Liver (tissue), 9 donors: ENCODE measurements around the gene TUBB1. TPM values are rescaled to one million over a fixed set of nuclear protein-coding genes. Genes with fewer than 3 reads are reported as not detected.

Experiments
- DNase-seq: peaks from one replicate; pipeline ENCODE4 v3.0.0-alpha.2; 2017; ENCODE audit warnings: low spot score
- H3K27ac ChIP-seq, 2 donors: one replicate each; pipeline ENCODE4 v1.7.0; 2013; ENCODE audit warnings: inconsistent platforms in 2 of 2, low read length in 2 of 2, control low read depth in 1 of 2, low read depth in 1 of 2, mild to moderate bottlenecking in 1 of 2
- H3K27me3 ChIP-seq, 4 donors: one replicate each; pipeline versions ENCODE4 v1.6.1 to v1.7.0; 2013; ENCODE audit warnings: low read length in 3 of 4, inconsistent platforms in 1 of 4, mild to moderate bottlenecking in 1 of 4, moderate library complexity in 1 of 4; ENCODE audit not compliant: control insufficient read depth in 4 of 4, insufficient read depth in 4 of 4
- H3K36me3 ChIP-seq, 4 donors: one replicate each; pipeline versions ENCODE4 v1.6.1 to v1.7.0; 2013; ENCODE audit warnings: low read length in 3 of 4, mild to moderate bottlenecking in 3 of 4, low read depth in 1 of 4, moderate library complexity in 1 of 4; ENCODE audit not compliant: control insufficient read depth in 4 of 4, insufficient read depth in 3 of 4
- H3K4me1 ChIP-seq, 4 donors: one replicate each; pipeline versions ENCODE4 v1.6.1 to v1.7.0; 2013; ENCODE audit warnings: low read length in 3 of 4, mild to moderate bottlenecking in 3 of 4, moderate library complexity in 1 of 4; ENCODE audit not compliant: control insufficient read depth in 4 of 4, insufficient read depth in 4 of 4
- H3K4me3 ChIP-seq, 3 donors: one replicate each; pipeline versions ENCODE4 v1.6.1 to v1.7.0; 2013; ENCODE audit warnings: low read length in 3 of 3, control low read depth in 1 of 3, low read depth in 1 of 3, mild to moderate bottlenecking in 1 of 3
- H3K9ac ChIP-seq, 2 donors: one replicate each; pipeline ENCODE4 v1.7.0; 2013; ENCODE audit warnings: low read length in 2 of 2, mild to moderate bottlenecking in 2 of 2, moderate library complexity in 2 of 2, control low read depth in 1 of 2, low read depth in 1 of 2
- H3K9me3 ChIP-seq, 4 donors: one replicate each; pipeline versions ENCODE4 v1.6.1 to v1.7.0; 2013; ENCODE audit warnings: low read length in 3 of 4; ENCODE audit not compliant: control insufficient read depth in 4 of 4
- EGR1 ChIP-seq, 2 donors: IDR thresholded peaks; 2 replicates each; pipeline ENCODE4 v1.6.1; 2016 to 2018; ENCODE audit warnings: antibody characterized with exemption in 2 of 2, low read depth in 2 of 2
- FOXA1 ChIP-seq: IDR thresholded peaks from 2 replicates; pipeline ENCODE4 v1.6.1; 2016; ENCODE audit warnings: antibody characterized with exemption
- FOXA2 ChIP-seq: IDR thresholded peaks from 2 replicates; pipeline ENCODE4 v1.6.1; 2016; ENCODE audit warnings: antibody characterized with exemption
- GABPA ChIP-seq, 2 donors: IDR thresholded peaks in 1 of 2; conservative IDR thresholded peaks in 1 of 2; 2 replicates each; pipeline ENCODE4 v1.6.1; 2016; ENCODE audit warnings: antibody characterized with exemption in 2 of 2, mild to moderate bottlenecking in 1 of 2, moderate library complexity in 1 of 2
- HNF4A ChIP-seq, 2 donors: conservative IDR thresholded peaks; 2 replicates each; pipeline ENCODE4 v1.6.1; 2016; ENCODE audit warnings: antibody characterized with exemption in 2 of 2, mild to moderate bottlenecking in 2 of 2
- HNF4G ChIP-seq: IDR thresholded peaks from 2 replicates; pipeline ENCODE4 v1.6.1; 2016; ENCODE audit warnings: antibody characterized with exemption
- JUND ChIP-seq, 2 donors: IDR thresholded peaks; 2 replicates each; pipeline ENCODE4 v1.6.1; 2016; ENCODE audit warnings: antibody characterized with exemption in 2 of 2
- NR2F2 ChIP-seq: IDR thresholded peaks from 2 replicates; pipeline ENCODE4 v1.6.1; 2016; ENCODE audit warnings: antibody characterized with exemption
- RAD21 ChIP-seq, 2 donors: IDR thresholded peaks; 2 replicates each; pipeline ENCODE4 v1.6.1; 2016; ENCODE audit warnings: antibody characterized with exemption in 2 of 2, mild to moderate bottlenecking in 2 of 2
- RXRA ChIP-seq, 2 donors: IDR thresholded peaks; 2 replicates each; pipeline ENCODE4 v1.6.1; 2017 to 2018; ENCODE audit warnings: antibody characterized with exemption in 2 of 2, mild to moderate bottlenecking in 1 of 2
- SP1 ChIP-seq: IDR thresholded peaks from 2 replicates; pipeline ENCODE4 v1.6.1; 2018; ENCODE audit warnings: antibody characterized with exemption, mild to moderate bottlenecking
- TAF1 ChIP-seq: conservative IDR thresholded peaks from 2 replicates; pipeline ENCODE4 v1.6.1; 2016; ENCODE audit warnings: antibody characterized with exemption, mild to moderate bottlenecking
- YY1 ChIP-seq: IDR thresholded peaks from 2 replicates; pipeline ENCODE4 v1.6.1; 2016; ENCODE audit warnings: antibody characterized with exemption, mild to moderate bottlenecking
- WGBS: extraction: QIAGEN DNeasy Blood & Tissue Kit; methylation state at CpG from one replicate; pipeline ENCODE4 v1.1.7; 2013; 5-methylcytosine and 5-hydroxymethylcytosine counted together
- polyA plus RNA-seq, 2 donors: library from polyadenylated mRNA; stranded (reverse) in 1 of 2; unstranded in 1 of 2; fragments of 200-250 nt in 1 of 2; fragments of >200 nt in 1 of 2; fragmentation: Nextera tagmentation in 1 of 2; extraction: Ambion mirVana in 1 of 2; gene quantifications; one replicate each; pipeline versions ENCODE4 v1.2.1 to v1.2.3, GENCODE V29; 2013 to 2015
- total RNA-seq, 2 donors: library from RNA; depleted of rRNA; stranded (reverse); fragments of >200 nt; gene quantifications; one replicate each; pipeline ENCODE4 v1.2.3, GENCODE V29; 2014
- TF ChIP-seq, protein P1 (sequence below): IDR thresholded peaks from 2 replicates; pipeline ENCODE4 v1.6.1; 2016; ENCODE audit warnings: antibody characterized with exemption
- TF ChIP-seq, protein P2 (sequence below): IDR thresholded peaks from 2 replicates; pipeline ENCODE4 v1.6.1; 2016; ENCODE audit warnings: antibody characterized with exemption
- TF ChIP-seq, protein P3 (sequence below): IDR thresholded peaks from 2 replicates; pipeline ENCODE4 v1.6.1; 2016; ENCODE audit warnings: antibody characterized with exemption
- TF ChIP-seq, protein P4 (sequence below): fragments of 150-350 bp; IDR thresholded peaks from 2 replicates; pipeline ENCODE4 v1.5.1; 2017; ENCODE audit warnings: improper control_type of control experiment, low read depth, low read length; ENCODE audit not compliant: missing input control
- TF ChIP-seq, protein P5 (sequence below): IDR thresholded peaks from 2 replicates; pipeline ENCODE4 v1.6.1; 2016; ENCODE audit warnings: antibody characterized with exemption, mild to moderate bottlenecking
- donor health status: healthy.
- donor health status: healthy.
- donor health status: healthy.
- donor health status: healthy.
- donor health status: healthy.

TUBB1 gene
- total and polyA plus RNA-seq, 4 donors, result 0.17 to 59.5 (median 0.24) TPM

DNA sequence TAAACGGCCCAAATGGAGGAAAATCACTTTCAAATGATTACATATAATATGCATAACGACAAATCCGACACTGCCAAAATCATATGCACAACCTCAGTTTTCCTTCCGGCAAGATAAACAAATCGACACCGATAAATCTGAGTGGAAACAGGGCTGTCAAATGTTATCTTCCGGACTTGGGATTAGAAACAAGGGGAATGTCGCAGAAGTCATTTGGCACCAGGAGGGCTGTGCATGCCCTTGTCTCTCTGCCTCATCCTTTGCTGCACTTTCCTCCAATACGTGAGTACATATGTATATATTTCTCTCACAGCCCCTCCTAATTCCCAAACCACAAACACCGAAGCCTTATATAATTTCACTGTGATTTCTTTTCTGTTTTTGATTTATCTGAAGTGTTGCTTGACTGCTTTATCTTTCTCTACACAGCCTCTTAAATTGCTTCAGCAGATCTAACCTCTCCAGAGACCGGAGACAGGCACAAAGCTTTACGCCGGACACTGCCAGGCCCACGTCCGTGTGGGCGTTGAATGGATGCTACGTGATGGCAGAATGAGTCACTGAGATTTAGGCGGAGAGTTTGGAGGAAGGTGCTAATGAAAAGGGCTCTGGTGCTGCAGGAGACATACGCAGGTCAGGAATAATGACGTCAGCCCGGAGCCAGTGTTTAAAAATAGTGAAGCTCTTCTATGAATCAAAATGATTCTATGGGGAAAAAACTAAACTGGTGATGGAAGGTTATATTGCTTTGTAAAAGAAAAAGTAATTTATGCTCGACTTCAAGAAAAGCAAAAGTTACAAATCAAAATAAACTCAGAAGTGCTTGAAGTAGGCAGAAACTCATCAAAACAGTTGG, 44.4 kb downstream of the TUBB1 start:
- no peak for TF ChIP-seq JUND (IDR thresholded peaks at IDR 0.05)
- TF ChIP-seq, protein P1, sequence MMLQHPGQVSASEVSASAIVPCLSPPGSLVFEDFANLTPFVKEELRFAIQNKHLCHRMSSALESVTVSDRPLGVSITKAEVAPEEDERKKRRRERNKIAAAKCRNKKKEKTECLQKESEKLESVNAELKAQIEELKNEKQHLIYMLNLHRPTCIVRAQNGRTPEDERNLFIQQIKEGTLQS, result no peak
- TF ChIP-seq NR2F2, result no peak
- TF ChIP-seq, protein P2, sequence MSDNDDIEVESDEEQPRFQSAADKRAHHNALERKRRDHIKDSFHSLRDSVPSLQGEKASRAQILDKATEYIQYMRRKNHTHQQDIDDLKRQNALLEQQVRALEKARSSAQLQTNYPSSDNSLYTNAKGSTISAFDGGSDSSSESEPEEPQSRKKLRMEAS, result no peak
- no peak for TF ChIP-seq HNF4G
- TF ChIP-seq, protein P3, sequence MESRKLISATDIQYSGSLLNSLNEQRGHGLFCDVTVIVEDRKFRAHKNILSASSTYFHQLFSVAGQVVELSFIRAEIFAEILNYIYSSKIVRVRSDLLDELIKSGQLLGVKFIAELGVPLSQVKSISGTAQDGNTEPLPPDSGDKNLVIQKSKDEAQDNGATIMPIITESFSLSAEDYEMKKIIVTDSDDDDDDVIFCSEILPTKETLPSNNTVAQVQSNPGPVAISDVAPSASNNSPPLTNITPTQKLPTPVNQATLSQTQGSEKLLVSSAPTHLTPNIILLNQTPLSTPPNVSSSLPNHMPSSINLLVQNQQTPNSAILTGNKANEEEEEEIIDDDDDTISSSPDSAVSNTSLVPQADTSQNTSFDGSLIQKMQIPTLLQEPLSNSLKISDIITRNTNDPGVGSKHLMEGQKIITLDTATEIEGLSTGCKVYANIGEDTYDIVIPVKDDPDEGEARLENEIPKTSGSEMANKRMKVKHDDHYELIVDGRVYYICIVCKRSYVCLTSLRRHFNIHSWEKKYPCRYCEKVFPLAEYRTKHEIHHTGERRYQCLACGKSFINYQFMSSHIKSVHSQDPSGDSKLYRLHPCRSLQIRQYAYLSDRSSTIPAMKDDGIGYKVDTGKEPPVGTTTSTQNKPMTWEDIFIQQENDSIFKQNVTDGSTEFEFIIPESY, result no peak
- no peak for TF ChIP-seq TAF1
- H3K4me3 ChIP-seq, result no peak overlapping the region
- no peaks in the 10 kb centered on the region for H3K9me3 ChIP-seq
- no peak overlapping the region for H3K27ac ChIP-seq
- no peaks in the 10 kb centered on the region for H3K36me3 ChIP-seq
- no peak for DNase-seq
- H3K27me3 ChIP-seq, result peaks cover 0 to 5% (median 0%) of the 10 kb centered on the region in 4 donors
- 60% methylated on average over 22 of the region's 22 CpGs for WGBS
- no peak overlapping the region for H3K9ac ChIP-seq
- H3K4me1 ChIP-seq, result no peaks in the 10 kb centered on the region

DNA sequence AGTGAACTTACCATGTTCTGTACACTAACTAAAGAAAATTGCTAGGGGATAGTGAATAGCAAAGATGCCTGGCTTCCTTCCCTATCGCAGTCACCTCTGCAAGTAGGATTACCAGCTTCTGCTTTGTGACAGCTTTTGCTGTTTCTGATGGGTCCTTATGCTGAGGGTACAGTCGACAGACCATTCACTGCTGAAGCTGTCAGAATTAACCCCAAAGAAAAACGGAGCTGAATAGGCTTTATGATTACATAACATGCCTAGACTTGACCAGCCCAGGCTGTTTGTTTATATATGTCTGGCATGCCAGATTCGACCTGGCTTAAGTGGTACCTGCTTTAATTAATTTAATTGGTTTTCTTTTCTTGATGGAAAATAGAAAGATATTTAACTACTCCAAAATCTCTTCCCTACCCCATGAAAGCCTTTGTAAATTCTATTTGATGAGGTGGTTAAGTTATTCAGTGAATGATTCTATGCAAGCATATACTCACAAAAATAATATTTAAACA, 45.0 kb downstream of the TUBB1 start:
- Histone ChIP-seq H3K4me1 (no peaks in the 10 kb centered on the region), H3K27me3 (peaks cover 0 to 5% (median 0%) of the 10 kb centered on the region in 4 donors), H3K9me3 (no peaks in the 10 kb centered on the region), H3K4me3 (no peak overlapping the region), H3K9ac (no peak overlapping the region), H3K27ac (no peak overlapping the region), H3K36me3 (no peaks in the 10 kb centered on the region)
- WGBS, result 49% methylated on average over 4 of the region's 4 CpGs
- no peak for TF ChIP-seq RAD21 (IDR thresholded peaks at IDR 0.05)
- no peak for TF ChIP-seq FOXA1
- TF ChIP-seq SP1, result no peak
- no peak for TF ChIP-seq NR2F2
- TF ChIP-seq, protein P2, result no peak
- TF ChIP-seq, protein P3, result no peak
- TF ChIP-seq EGR1 (IDR thresholded peaks at IDR 0.05; ENCODE audit: low read depth in 2 of 2), result no peak
- TF ChIP-seq GABPA (IDR thresholded peaks at IDR 0.05 in 1 of 2, conservative IDR thresholded peaks at IDR 0.05 in 1 of 2), result no peak
- no peak for TF ChIP-seq FOXA2
- no peak for TF ChIP-seq TAF1
- TF ChIP-seq, protein P1, result no peak
- TF ChIP-seq, protein P4, sequence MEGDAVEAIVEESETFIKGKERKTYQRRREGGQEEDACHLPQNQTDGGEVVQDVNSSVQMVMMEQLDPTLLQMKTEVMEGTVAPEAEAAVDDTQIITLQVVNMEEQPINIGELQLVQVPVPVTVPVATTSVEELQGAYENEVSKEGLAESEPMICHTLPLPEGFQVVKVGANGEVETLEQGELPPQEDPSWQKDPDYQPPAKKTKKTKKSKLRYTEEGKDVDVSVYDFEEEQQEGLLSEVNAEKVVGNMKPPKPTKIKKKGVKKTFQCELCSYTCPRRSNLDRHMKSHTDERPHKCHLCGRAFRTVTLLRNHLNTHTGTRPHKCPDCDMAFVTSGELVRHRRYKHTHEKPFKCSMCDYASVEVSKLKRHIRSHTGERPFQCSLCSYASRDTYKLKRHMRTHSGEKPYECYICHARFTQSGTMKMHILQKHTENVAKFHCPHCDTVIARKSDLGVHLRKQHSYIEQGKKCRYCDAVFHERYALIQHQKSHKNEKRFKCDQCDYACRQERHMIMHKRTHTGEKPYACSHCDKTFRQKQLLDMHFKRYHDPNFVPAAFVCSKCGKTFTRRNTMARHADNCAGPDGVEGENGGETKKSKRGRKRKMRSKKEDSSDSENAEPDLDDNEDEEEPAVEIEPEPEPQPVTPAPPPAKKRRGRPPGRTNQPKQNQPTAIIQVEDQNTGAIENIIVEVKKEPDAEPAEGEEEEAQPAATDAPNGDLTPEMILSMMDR, result no peak
- TF ChIP-seq RXRA (IDR thresholded peaks at IDR 0.05), result no peak
- TF ChIP-seq HNF4A (conservative IDR thresholded peaks at IDR 0.05), result no peak
- TF ChIP-seq YY1, result no peak
- TF ChIP-seq, protein P5, sequence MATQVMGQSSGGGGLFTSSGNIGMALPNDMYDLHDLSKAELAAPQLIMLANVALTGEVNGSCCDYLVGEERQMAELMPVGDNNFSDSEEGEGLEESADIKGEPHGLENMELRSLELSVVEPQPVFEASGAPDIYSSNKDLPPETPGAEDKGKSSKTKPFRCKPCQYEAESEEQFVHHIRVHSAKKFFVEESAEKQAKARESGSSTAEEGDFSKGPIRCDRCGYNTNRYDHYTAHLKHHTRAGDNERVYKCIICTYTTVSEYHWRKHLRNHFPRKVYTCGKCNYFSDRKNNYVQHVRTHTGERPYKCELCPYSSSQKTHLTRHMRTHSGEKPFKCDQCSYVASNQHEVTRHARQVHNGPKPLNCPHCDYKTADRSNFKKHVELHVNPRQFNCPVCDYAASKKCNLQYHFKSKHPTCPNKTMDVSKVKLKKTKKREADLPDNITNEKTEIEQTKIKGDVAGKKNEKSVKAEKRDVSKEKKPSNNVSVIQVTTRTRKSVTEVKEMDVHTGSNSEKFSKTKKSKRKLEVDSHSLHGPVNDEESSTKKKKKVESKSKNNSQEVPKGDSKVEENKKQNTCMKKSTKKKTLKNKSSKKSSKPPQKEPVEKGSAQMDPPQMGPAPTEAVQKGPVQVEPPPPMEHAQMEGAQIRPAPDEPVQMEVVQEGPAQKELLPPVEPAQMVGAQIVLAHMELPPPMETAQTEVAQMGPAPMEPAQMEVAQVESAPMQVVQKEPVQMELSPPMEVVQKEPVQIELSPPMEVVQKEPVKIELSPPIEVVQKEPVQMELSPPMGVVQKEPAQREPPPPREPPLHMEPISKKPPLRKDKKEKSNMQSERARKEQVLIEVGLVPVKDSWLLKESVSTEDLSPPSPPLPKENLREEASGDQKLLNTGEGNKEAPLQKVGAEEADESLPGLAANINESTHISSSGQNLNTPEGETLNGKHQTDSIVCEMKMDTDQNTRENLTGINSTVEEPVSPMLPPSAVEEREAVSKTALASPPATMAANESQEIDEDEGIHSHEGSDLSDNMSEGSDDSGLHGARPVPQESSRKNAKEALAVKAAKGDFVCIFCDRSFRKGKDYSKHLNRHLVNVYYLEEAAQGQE, result no peak
- no peak for TF ChIP-seq HNF4G
- TF ChIP-seq JUND (IDR thresholded peaks at IDR 0.05), result no peak
- DNase-seq, result no peak
